ENCODE measurements around the gene CRISPLD2.

DNA sequence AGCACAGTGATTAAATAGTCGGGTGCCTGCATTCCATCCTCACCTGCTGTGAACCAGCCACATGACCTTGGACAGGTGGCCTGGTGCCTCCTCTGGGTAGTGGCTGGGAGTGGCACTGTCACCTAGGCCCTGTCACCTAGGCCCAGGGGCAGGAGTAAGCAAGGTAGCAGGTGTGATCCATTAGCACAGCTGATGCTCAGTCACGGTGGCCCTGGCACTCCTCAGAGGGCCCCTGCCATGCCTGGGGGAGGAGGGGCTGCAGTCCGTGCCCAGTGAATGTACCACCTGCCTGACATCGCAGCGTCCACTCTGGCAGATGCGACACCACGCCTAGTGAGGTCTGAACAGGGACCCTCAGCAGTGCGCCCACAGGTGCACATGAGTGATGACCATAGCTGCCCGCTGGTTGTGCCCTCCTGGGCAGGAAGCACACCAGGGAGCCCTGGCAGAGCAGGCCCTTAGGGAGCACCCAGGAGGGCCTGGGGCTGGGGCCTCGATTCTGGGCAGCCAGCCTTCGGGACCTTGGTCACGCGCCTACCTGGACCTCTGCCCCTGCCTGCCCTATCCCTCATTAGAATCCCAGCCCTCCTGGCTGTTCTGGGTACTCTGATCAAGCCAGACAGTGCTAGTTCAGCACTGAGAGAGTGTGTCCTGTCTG, 33.1 kb upstream of the CRISPLD2 start:
- TF ChIP-seq POLR2A (IDR thresholded peaks at IDR 0.05; ENCODE audit: low read length): no peak
- TF ChIP-seq GATA1 (IDR thresholded peaks at IDR 0.05; ENCODE audit: low read depth, low read length): no peak

Measured in erythroblast (primary cell).